Neuronal stem cell (in vitro differentiated cells): ENCODE results near the gene ZIC2.
A peak's percentile ranks its signal among the peaks of the same experiment; 100 is the strongest.

ENCODE experiments used
- DNase-seq: peaks from one replicate; pipeline ENCODE4 v3.0.0-alpha.2; 2013; ENCODE audit warnings: low spot score
- H2AFZ ChIP-seq: one replicate; pipeline ENCODE4 v1.6.1; 2013; ENCODE audit warnings: mild to moderate bottlenecking, low read length, inconsistent platforms
- H2AK5ac ChIP-seq: 2 replicates; pipeline ENCODE4 v1.6.1; 2013; ENCODE audit warnings: low read depth, mild to moderate bottlenecking, inconsistent platforms, low read length, moderate library complexity, mixed read lengths
- H2BK120ac ChIP-seq: 2 replicates; pipeline ENCODE4 v1.6.1; 2013; ENCODE audit warnings: low read depth, mild to moderate bottlenecking, inconsistent platforms, low read length, moderate library complexity, mixed read lengths
- H2BK12ac ChIP-seq: one replicate; pipeline ENCODE4 v1.6.1; 2013; ENCODE audit warnings: low read length, inconsistent platforms
- H2BK15ac ChIP-seq: 2 replicates; pipeline ENCODE4 v1.6.1; 2013; ENCODE audit warnings: mild to moderate bottlenecking, low read length, inconsistent platforms, mixed read lengths
- H2BK5ac ChIP-seq: one replicate; pipeline ENCODE4 v1.6.1; 2013; ENCODE audit warnings: inconsistent platforms, mild to moderate bottlenecking, low read length, moderate library complexity
- H3K14ac ChIP-seq: one replicate; pipeline ENCODE4 v1.6.1; 2013; ENCODE audit warnings: low read length, inconsistent platforms
- H3K18ac ChIP-seq: 2 replicates; pipeline ENCODE4 v1.6.1; 2013; ENCODE audit warnings: low read length, inconsistent platforms
- H3K23ac ChIP-seq: 2 replicates; pipeline ENCODE4 v1.6.1; 2013; ENCODE audit warnings: low read depth, mild to moderate bottlenecking, mixed read lengths, low read length, inconsistent platforms; ENCODE audit not compliant: poor library complexity
- H3K27ac ChIP-seq: replicated peaks from 3 replicates; pipeline ENCODE4 v1.5.1; 2013; ENCODE audit warnings: low read length, inconsistent platforms
- H3K27me3 ChIP-seq, 3 experiments: 2 replicates each; pipeline ENCODE4 v1.6.1; 2013; ENCODE audit warnings: low read length in 3 of 3, mild to moderate bottlenecking in 2 of 3, inconsistent platforms in 1 of 3, low read depth in 1 of 3, mixed read lengths in 1 of 3, moderate library complexity in 1 of 3; ENCODE audit not compliant: control insufficient read depth in 3 of 3, insufficient read depth in 3 of 3
- H3K36me3 ChIP-seq, 2 donors: replicated peaks in 1 of 2; 2 replicates each; pipeline ENCODE4 v1.6.1; 2013; ENCODE audit warnings: low read length in 2 of 2; ENCODE audit not compliant: control insufficient read depth in 2 of 2, insufficient read depth in 2 of 2
- H3K4ac ChIP-seq: 2 replicates; pipeline ENCODE4 v1.6.1; 2013; ENCODE audit warnings: inconsistent platforms, mild to moderate bottlenecking, low read length, moderate library complexity
- H3K4me1 ChIP-seq, 2 donors: 1 replicate in 1 of 2; 2 replicates in 1 of 2; pipeline ENCODE4 v1.6.1; 2013; ENCODE audit warnings: low read length in 2 of 2, low read depth in 1 of 2; ENCODE audit not compliant: control insufficient read depth in 2 of 2, insufficient read depth in 1 of 2
- H3K4me2 ChIP-seq: one replicate; pipeline ENCODE4 v1.6.1; 2013; ENCODE audit warnings: mild to moderate bottlenecking, low read length, inconsistent platforms; ENCODE audit not compliant: insufficient read depth, poor library complexity, severe bottlenecking
- H3K4me3 ChIP-seq, 2 donors: 2 replicates each; pipeline ENCODE4 v1.5.1; 2013; ENCODE audit warnings: low read length in 2 of 2, mild to moderate bottlenecking in 2 of 2, inconsistent platforms in 1 of 2, moderate library complexity in 1 of 2
- H3K79me1 ChIP-seq: one replicate; pipeline ENCODE4 v1.6.1; 2013; ENCODE audit warnings: low read depth, mild to moderate bottlenecking, inconsistent platforms, low read length, moderate library complexity
- H3K9ac ChIP-seq: one replicate; pipeline ENCODE4 v1.6.1; 2013; ENCODE audit warnings: mild to moderate bottlenecking, low read depth, low read length, inconsistent platforms; ENCODE audit not compliant: poor library complexity
- H3K9me3 ChIP-seq, 2 donors: replicated peaks in 1 of 2; 2 replicates each; pipeline versions ENCODE3 to v1.6.1; 2013; ENCODE audit warnings: low read length in 2 of 2, mild to moderate bottlenecking in 2 of 2, inconsistent platforms in 1 of 2, low read depth in 1 of 2, mixed read lengths in 1 of 2, moderate library complexity in 1 of 2; ENCODE audit not compliant: control insufficient read depth in 2 of 2, insufficient read depth in 1 of 2
- H4K8ac ChIP-seq: one replicate; pipeline ENCODE4 v1.6.1; 2013; ENCODE audit warnings: low read depth, mild to moderate bottlenecking, inconsistent platforms, low read length, moderate library complexity
- H4K91ac ChIP-seq: one replicate; pipeline ENCODE4 v1.6.1; 2013; ENCODE audit warnings: low read length, low read depth, mild to moderate bottlenecking, inconsistent platforms; ENCODE audit not compliant: poor library complexity
- WGBS, 2 donors: extraction: QIAGEN DNeasy Blood & Tissue Kit; methylation state at CpG; one replicate each; pipeline ENCODE4 v1.1.7; 2013; ENCODE audit warnings: missing lambda C conversion rate in 2 of 2, mixed read lengths in 1 of 2; ENCODE audit not compliant: insufficient read length in 2 of 2, insufficient replicate concordance in 1 of 2; ENCODE audit errors: extremely low coverage in 2 of 2; 5-methylcytosine and 5-hydroxymethylcytosine counted together

The ZIC2 gene

GRCh38 chr13:99959127-99959539 is 22.5 kb upstream of the ZIC2 start:
- H3K18ac ChIP-seq, result no peak overlapping the region
- peaks cover 23 to 48% of the 10 kb centered on the region in 2 donors for H3K4me1 ChIP-seq
- H3K4me2 ChIP-seq, result peak overlapping the region; percentile 88
- no peak for DNase-seq
- no peaks in the 10 kb centered on the region for H3K9me3 ChIP-seq
- H4K8ac ChIP-seq, result no peak overlapping the region
- H3K23ac ChIP-seq, result no peak overlapping the region
- no peak overlapping the region for H3K9ac ChIP-seq
- H2BK12ac ChIP-seq, result no peak overlapping the region
- H2BK5ac ChIP-seq, result no peak overlapping the region
- no peak overlapping the region for H2BK15ac ChIP-seq
- no peak overlapping the region for H3K4ac ChIP-seq
- H3K14ac ChIP-seq, result no peak overlapping the region
- H2AK5ac ChIP-seq, result no peak overlapping the region
- peak overlapping the region; percentile 30 for H3K27ac ChIP-seq
- H3K79me1 ChIP-seq, result peaks cover 2% of the 10 kb centered on the region
- H4K91ac ChIP-seq, result no peak overlapping the region
- H2AFZ ChIP-seq, result peak overlapping the region; percentile 79
- H3K4me3 ChIP-seq, result peak overlapping the region; percentile 66 to 70
- WGBS, 2 donors, result no CpG with 5 or more reads among the region's 10 CpGs
- peaks cover 0 to 9% (median 0%) of the 10 kb centered on the region in 3 experiments for H3K27me3 ChIP-seq
- no peak overlapping the region for H2BK120ac ChIP-seq
- H3K36me3 ChIP-seq, result peaks cover 0 to 15% of the 10 kb centered on the region in 2 donors

- no peak overlapping the region for H4K8ac ChIP-seq
- peaks cover 0 to 9% (median 0%) of the 10 kb centered on the region in 3 experiments for H3K27me3 ChIP-seq
- peak overlapping the region; percentile 78 for H2BK5ac ChIP-seq
- no peak overlapping the region for H3K14ac ChIP-seq
- no peak overlapping the region for H3K23ac ChIP-seq
- peak overlapping the region; percentile 73 for H3K9ac ChIP-seq
- peaks cover 0 to 21% of the 10 kb centered on the region in 2 donors for H3K36me3 ChIP-seq
- no peak overlapping the region for H3K4ac ChIP-seq
- H2BK120ac ChIP-seq, result peak overlapping the region; percentile 98
- peak overlapping the region; percentile 79 for H2AFZ ChIP-seq
- peak overlapping the region; percentile 96 for H3K18ac ChIP-seq
- no peak for DNase-seq
- no CpG with 5 or more reads among the region's 49 CpGs for WGBS, 2 donors
- H4K91ac ChIP-seq, result peak overlapping the region; percentile 83
- peaks cover 23 to 52% of the 10 kb centered on the region in 2 donors for H3K4me1 ChIP-seq
- peak overlapping the region; percentile 38 for H3K27ac ChIP-seq
- H3K79me1 ChIP-seq, result peaks cover 2% of the 10 kb centered on the region
- H2BK15ac ChIP-seq, result peak overlapping the region; percentile 61
- H3K9me3 ChIP-seq, result no peaks in the 10 kb centered on the region
- no peak overlapping the region for H2BK12ac ChIP-seq
- H2AK5ac ChIP-seq, result peak overlapping the region; percentile 36
- peak overlapping the region; percentile 66 to 70 for H3K4me3 ChIP-seq
- H3K4me2 ChIP-seq, result peak overlapping the region; percentile 88
These were observed 21.9 kb upstream of the ZIC2 start for GRCh38 chr13:99959540-99960230.

- Histone ChIP-seq H3K36me3 (peaks cover 5 to 32% of the 10 kb centered on the region in 2 donors), H3K9ac (peak overlapping the region; percentile 14), H3K9me3 (no peaks in the 10 kb centered on the region), H4K8ac (no peak overlapping the region), H2BK120ac (no peak overlapping the region), H4K91ac (no peak overlapping the region), H3K27me3 (peaks cover 0 to 5% (median 0%) of the 10 kb centered on the region in 3 experiments), H3K14ac (no peak overlapping the region), H2AK5ac (peak overlapping the region; percentile 8), H2AFZ (peak overlapping the region; percentile 20), H3K4me3 (peak overlapping the region in 1 of 2 donors; percentile 17), H3K4ac (no peak overlapping the region), H3K23ac (no peak overlapping the region), H2BK12ac (no peak overlapping the region), H3K79me1 (peaks cover 2% of the 10 kb centered on the region), H2BK15ac (peak overlapping the region; percentile 54), H3K18ac (peak overlapping the region; percentile 84), H3K27ac (no peak overlapping the region), H3K4me2 (no peak overlapping the region), H3K4me1 (peaks cover 24 to 57% of the 10 kb centered on the region in 2 donors), H2BK5ac (no peak overlapping the region)
- DNase-seq, result no peak
- WGBS, 2 donors, result no CpG with 5 or more reads among the region's 13 CpGs
These were observed 20.8 kb upstream of the ZIC2 start for GRCh38 chr13:99960663-99961311.

- no peak overlapping the region for H3K4me3 ChIP-seq
- no peak overlapping the region for H3K4ac ChIP-seq
- H2AK5ac ChIP-seq, result no peak overlapping the region
- H4K91ac ChIP-seq, result no peak overlapping the region
- no peak overlapping the region for H3K14ac ChIP-seq
- H2BK15ac ChIP-seq, result no peak overlapping the region
- H3K27me3 ChIP-seq, result no peaks in the 10 kb centered on the region
- no peak overlapping the region for H3K27ac ChIP-seq
- peaks cover 24 to 64% of the 10 kb centered on the region in 2 donors for H3K4me1 ChIP-seq
- H3K23ac ChIP-seq, result no peak overlapping the region
- no peak overlapping the region for H4K8ac ChIP-seq
- H3K36me3 ChIP-seq, result peaks cover 5 to 40% of the 10 kb centered on the region in 2 donors
- H3K18ac ChIP-seq, result no peak overlapping the region
- no peaks in the 10 kb centered on the region for H3K9me3 ChIP-seq
- H3K9ac ChIP-seq, result no peak overlapping the region
- WGBS, 2 donors, result no CpG with 5 or more reads among the region's 8 CpGs
- H2BK5ac ChIP-seq, result no peak overlapping the region
- no peak overlapping the region for H2BK12ac ChIP-seq
- no peaks in the 10 kb centered on the region for H3K79me1 ChIP-seq
- no peak for DNase-seq
- H2BK120ac ChIP-seq, result no peak overlapping the region
- no peak overlapping the region for H3K4me2 ChIP-seq
- H2AFZ ChIP-seq, result no peak overlapping the region
These were observed 19.9 kb upstream of the ZIC2 start for GRCh38 chr13:99961636-99962035.
